Right lobe of liver (tissue), 6 donors: ENCODE data around the gene ZBBX. TPM values are rescaled to one million over a fixed set of nuclear protein-coding genes. Genes with fewer than 3 reads are reported as not detected.

ENCODE experiments used
- ATAC-seq, 4 donors: fragments of 200-7000 bp; cut with Tn5 transposase; one replicate each; pipeline ENCODE4 v1.9.1; 2020; ENCODE audit warnings: mild to moderate bottlenecking in 4 of 4, moderate library complexity in 4 of 4
- DNase-seq, 3 donors: peaks; one replicate each; pipeline ENCODE4 v3.0.0-alpha.2; 2020
- H3K27ac ChIP-seq, 3 donors: fragments of 200-600 bp; one replicate each; pipeline ENCODE4 v1.8.0; 2022
- H3K27me3 ChIP-seq, 2 donors: fragments of 200-600 bp; one replicate each; pipeline ENCODE4 v1.8.0; 2022
- H3K36me3 ChIP-seq, 4 donors: fragments of 200-600 bp; sonication (generic) in 1 of 4; one replicate each; pipeline versions ENCODE4 v1.5.1 to v1.8.0; 2017 to 2022; ENCODE audit warnings: control low read depth in 1 of 4
- H3K4me1 ChIP-seq, 4 donors: fragments of 200-600 bp; sonication (generic) in 1 of 4; one replicate each; pipeline versions ENCODE4 v1.5.1 to v1.8.0; 2017 to 2022; ENCODE audit warnings: control low read depth in 1 of 4
- H3K4me3 ChIP-seq, 3 donors: fragments of 200-600 bp; one replicate each; pipeline ENCODE4 v1.8.0; 2022
- H3K9me3 ChIP-seq, 4 donors: fragments of 200-600 bp; sonication (generic) in 1 of 4; one replicate each; pipeline versions ENCODE4 v1.5.1 to v1.8.0; 2017 to 2022; ENCODE audit warnings: control low read depth in 1 of 4
- POLR2A ChIP-seq: fragments of 450-650 bp; IDR thresholded peaks from one replicate; pipeline ENCODE4 v1.6.1; 2017; ENCODE audit warnings: antibody characterized with exemption, mild to moderate bottlenecking
- WGBS: methylation state at CpG from one replicate; pipeline ENCODE4 v1.1.6; 2018; ENCODE audit warnings: low coverage, low lambda C conversion rate; ENCODE audit not compliant: insufficient coverage; ENCODE audit errors: missing lambda C conversion rate; 5-methylcytosine and 5-hydroxymethylcytosine counted together
- intact Hi-C, 2 donors: fragments of 100-400 bp; cut with DNase I; formaldehyde crosslinking; loops; one replicate each; pipeline versions ENCODE4 v1.11.2 to v1.14.1; 2022
- total RNA-seq, 6 experiments: library from RNA; depleted of rRNA in 2 of 6; stranded (reverse); fragments of >200 nt in 2 of 6; fragmentation: NEBNext Ultra II Directional in 3 of 6; extraction: Animal tissue kit (Norgen Biotek cat#: 25700) in 3 of 6; gene quantifications; one replicate each; pipeline versions ENCODE4 v1.1.0 to v1.2.4, GENCODE V29; 2016 to 2023
- TF ChIP-seq, protein P1 (sequence below), 4 donors: fragments of 200-600 bp in 3 of 4; fragments of 450-650 bp in 1 of 4; IDR thresholded peaks; one replicate each; pipeline versions ENCODE4 v1.5.1 to v1.8.0; 2016 to 2022; ENCODE audit warnings: antibody characterized with exemption in 4 of 4, mild to moderate bottlenecking in 2 of 4
- donor health status: DM: no; HTN: yes; CAD: no.
- donor health status: DM: no; HTN: no; CAD: no.
- donor health status: DM: no; HTN: no; CAD: no.
- donor health status: DM: no; HTN: yes; CAD: no.
- donor health status: DM: no; HTN: yes; CAD: no.

The ZBBX gene
- total RNA-seq, 6 experiments from 2014 or later = not detected

- no peaks in the 10 kb centered on the region for H3K27me3 ChIP-seq
- WGBS = 77% methylated on average over 3 of the region's 3 CpGs
- TF ChIP-seq POLR2A = no peak
- TF ChIP-seq, protein P1, sequence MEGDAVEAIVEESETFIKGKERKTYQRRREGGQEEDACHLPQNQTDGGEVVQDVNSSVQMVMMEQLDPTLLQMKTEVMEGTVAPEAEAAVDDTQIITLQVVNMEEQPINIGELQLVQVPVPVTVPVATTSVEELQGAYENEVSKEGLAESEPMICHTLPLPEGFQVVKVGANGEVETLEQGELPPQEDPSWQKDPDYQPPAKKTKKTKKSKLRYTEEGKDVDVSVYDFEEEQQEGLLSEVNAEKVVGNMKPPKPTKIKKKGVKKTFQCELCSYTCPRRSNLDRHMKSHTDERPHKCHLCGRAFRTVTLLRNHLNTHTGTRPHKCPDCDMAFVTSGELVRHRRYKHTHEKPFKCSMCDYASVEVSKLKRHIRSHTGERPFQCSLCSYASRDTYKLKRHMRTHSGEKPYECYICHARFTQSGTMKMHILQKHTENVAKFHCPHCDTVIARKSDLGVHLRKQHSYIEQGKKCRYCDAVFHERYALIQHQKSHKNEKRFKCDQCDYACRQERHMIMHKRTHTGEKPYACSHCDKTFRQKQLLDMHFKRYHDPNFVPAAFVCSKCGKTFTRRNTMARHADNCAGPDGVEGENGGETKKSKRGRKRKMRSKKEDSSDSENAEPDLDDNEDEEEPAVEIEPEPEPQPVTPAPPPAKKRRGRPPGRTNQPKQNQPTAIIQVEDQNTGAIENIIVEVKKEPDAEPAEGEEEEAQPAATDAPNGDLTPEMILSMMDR (IDR thresholded peaks at IDR 0.05) = no peak
- no peaks in the 10 kb centered on the region for H3K4me1 ChIP-seq
- DNase-seq (peak in 1 of 3 donors; percentile 22), ATAC-seq (no peak)
- no peaks in the 10 kb centered on the region for H3K9me3 ChIP-seq
- H3K4me3 ChIP-seq = no peak overlapping the region
- no peaks in the 10 kb centered on the region for H3K36me3 ChIP-seq
- intact Hi-C loops = no loop called here
- no peak overlapping the region for H3K27ac ChIP-seq
These were observed 8.0 kb downstream of the ZBBX start for GRCh38 chr3:167372138-167372537.

GRCh38 chr3:167361948-167362347 is 18.1 kb downstream of the ZBBX start:
- no peaks in the 10 kb centered on the region for H3K36me3 ChIP-seq
- TF ChIP-seq, protein P1 (IDR thresholded peaks at IDR 0.05) = no peak
- no peak for TF ChIP-seq POLR2A
- WGBS = 75% methylated on average over 1 of the region's 1 CpG
- no peak for DNase-seq
- ATAC-seq = no peak
- H3K9me3 ChIP-seq = no peaks in the 10 kb centered on the region
- intact Hi-C loops = no loop called here
- no peak overlapping the region for H3K27ac ChIP-seq
- no peaks in the 10 kb centered on the region for H3K27me3 ChIP-seq
- H3K4me3 ChIP-seq = no peak overlapping the region
- H3K4me1 ChIP-seq = no peaks in the 10 kb centered on the region

DNA sequence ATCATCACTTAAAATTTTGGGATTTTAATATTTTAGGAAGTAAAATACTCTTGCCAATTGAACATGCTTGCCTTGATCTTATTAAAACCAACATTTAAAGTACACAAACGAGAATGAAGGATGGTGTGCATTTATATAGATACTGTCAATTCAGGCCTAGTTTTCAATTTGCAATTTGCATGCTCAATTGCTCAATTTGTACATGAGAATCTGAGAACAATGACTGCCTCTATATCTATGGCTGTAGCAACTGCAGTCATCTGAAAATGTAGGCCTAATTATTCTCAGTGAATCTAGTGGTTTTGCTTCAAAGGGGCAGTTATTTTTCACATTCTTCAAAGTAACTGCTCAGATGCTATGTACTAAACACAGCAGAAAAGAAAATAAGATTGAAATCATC is 18.8 kb downstream of the ZBBX start:
- H3K27ac ChIP-seq = no peak overlapping the region
- no peak overlapping the region for H3K4me3 ChIP-seq
- H3K27me3 ChIP-seq = no peaks in the 10 kb centered on the region
- 55% methylated on average over 1 of the region's 1 CpG for WGBS
- TF ChIP-seq, protein P1 (IDR thresholded peaks at IDR 0.05) = no peak
- no peak for TF ChIP-seq POLR2A
- no peaks in the 10 kb centered on the region for H3K36me3 ChIP-seq
- H3K4me1 ChIP-seq = no peaks in the 10 kb centered on the region
- intact Hi-C loops = no loop called here
- ATAC-seq (no peak), DNase-seq (no peak)
- H3K9me3 ChIP-seq = no peaks in the 10 kb centered on the region

DNA sequence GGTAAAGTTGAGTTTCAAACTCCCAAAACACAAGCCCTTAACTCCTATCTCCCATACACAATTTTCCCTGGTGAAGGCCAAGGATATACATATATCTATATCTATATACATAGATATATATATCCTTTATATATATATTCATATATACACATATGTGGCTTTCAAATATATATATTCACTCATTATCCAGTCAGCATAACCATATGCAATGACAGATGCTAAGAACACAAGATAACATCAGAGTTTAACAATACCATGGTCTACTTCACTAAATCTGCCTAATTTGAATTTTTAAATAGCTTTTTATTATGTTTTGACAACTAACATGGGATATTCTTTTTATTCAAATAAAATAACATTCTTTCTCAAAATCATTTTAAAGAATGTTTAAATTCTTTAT is 24.7 kb downstream of the ZBBX start:
- no peaks in the 10 kb centered on the region for H3K9me3 ChIP-seq
- H3K27ac ChIP-seq = no peak overlapping the region
- no peaks in the 10 kb centered on the region for H3K36me3 ChIP-seq
- H3K4me3 ChIP-seq = no peak overlapping the region
- H3K27me3 ChIP-seq = no peaks in the 10 kb centered on the region
- TF ChIP-seq POLR2A = no peak
- TF ChIP-seq, protein P1 (IDR thresholded peaks at IDR 0.05) = no peak
- no peaks in the 10 kb centered on the region for H3K4me1 ChIP-seq
- intact Hi-C loops = no loop called here
- DNase-seq = no peak
- no peak for ATAC-seq

DNA sequence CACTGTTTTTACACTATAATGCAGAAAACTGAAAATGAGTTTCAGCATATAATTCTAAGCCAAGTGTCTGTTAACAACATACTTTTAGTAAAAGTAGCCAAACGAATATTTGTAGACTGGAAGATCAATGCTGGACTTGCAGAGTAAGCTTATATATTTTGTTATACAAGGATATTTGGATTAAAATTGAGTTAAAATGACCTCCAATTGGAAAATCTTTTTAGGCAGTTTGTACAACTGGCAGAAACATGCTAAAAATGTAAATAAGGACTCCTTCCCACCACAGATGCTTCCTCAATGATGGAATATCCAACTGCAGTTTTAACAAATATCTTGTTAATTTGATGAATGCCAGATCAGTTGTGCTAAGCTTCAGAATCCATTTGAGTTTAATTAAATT is 25.3 kb downstream of the ZBBX start:
- ATAC-seq = no peak
- no peak overlapping the region for H3K27ac ChIP-seq
- no peaks in the 10 kb centered on the region for H3K4me1 ChIP-seq
- DNase-seq = no peak
- H3K27me3 ChIP-seq = no peaks in the 10 kb centered on the region
- 38% methylated on average over 1 of the region's 1 CpG for WGBS
- no peak overlapping the region for H3K4me3 ChIP-seq
- TF ChIP-seq POLR2A = no peak
- TF ChIP-seq, protein P1 (IDR thresholded peaks at IDR 0.05) = no peak
- no peaks in the 10 kb centered on the region for H3K9me3 ChIP-seq
- no peaks in the 10 kb centered on the region for H3K36me3 ChIP-seq
- intact Hi-C loops = no loop called here
